Testis (tissue), 2 donors: Measurements from ENCODE around the gene GRIA2.

Source experiments
- CTCF ChIP-seq, 3 experiments: fragments of 450-650 bp in 2 of 3; fragments of 200-600 bp in 1 of 3; sonication (generic) in 1 of 3; IDR thresholded peaks; one replicate each; pipeline ENCODE4 v1.5.1; 2016 to 2019; ENCODE audit warnings: antibody characterized with exemption in 3 of 3, mild to moderate bottlenecking in 2 of 3, moderate library complexity in 1 of 3
- POLR2A ChIP-seq: fragments of 450-650 bp; IDR thresholded peaks from one replicate; pipeline ENCODE4 v1.6.1; 2017; ENCODE audit warnings: antibody characterized with exemption, mild to moderate bottlenecking, moderate library complexity

DNA sequence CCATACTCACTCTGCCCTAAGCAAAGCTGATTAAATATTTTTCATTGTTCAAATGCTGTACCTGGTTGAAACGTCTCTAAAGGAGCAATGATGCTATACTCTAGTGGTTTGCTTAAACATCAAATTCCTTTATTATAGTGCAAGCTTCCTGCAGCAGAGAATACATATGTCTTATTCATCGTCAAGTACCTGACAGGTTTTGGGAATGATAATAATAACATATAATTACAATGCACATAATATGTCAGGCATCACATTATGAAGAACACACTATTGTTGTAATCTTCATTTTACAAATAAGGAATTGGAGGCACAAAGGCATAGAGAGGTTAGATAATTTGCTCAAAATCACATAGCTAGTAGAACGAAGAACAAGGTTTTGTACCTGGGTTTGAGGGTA is 151.6 kb downstream of the GRIA2 start:
- TF ChIP-seq CTCF (IDR thresholded peaks at IDR 0.05): no peak
- TF ChIP-seq POLR2A: no peak
